ENCODE data around the gene MYO15B. TPM values are rescaled to one million over a fixed set of nuclear protein-coding genes. Genes with fewer than 3 reads are reported as not detected.

The MYO15B gene
- polyA plus RNA-seq, 1 experiment, result 0.52 TPM

DNA sequence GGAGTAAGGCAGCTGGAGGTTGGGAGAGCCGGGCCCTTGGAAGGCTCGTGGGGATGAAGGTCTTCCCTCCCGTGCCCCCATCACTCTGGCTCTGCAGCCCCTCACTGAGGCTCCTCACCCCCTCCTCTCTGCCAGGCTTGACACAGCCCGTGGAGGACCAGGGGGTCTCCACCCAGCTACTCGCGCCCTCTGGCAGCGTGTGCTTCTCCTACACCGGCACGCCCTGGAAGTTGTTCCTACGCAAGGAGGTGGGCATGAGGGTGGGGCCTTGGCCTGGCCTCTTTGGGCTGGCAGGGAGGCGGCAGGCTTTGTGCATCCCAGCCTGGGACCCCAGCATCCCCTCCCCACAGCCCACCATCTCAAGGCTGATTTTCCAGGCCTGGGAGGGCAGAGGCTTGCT, 30.1 kb downstream of the MYO15B start:
- DNase-seq (ENCODE audit: low read depth, low spot score), result no peak
- H3K4me3 ChIP-seq (ENCODE audit: low read depth, low read length), result no peak overlapping the region
- peaks cover 15% of the 10 kb centered on the region for H3K27me3 ChIP-seq (ENCODE audit: control insufficient read depth, insufficient read depth, low read length)
- no peaks in the 10 kb centered on the region; the same call in 1 of the 2 replicates for H3K9me3 ChIP-seq (ENCODE audit: control insufficient read depth, insufficient read depth, low read length)
- TF ChIP-seq, protein P1, sequence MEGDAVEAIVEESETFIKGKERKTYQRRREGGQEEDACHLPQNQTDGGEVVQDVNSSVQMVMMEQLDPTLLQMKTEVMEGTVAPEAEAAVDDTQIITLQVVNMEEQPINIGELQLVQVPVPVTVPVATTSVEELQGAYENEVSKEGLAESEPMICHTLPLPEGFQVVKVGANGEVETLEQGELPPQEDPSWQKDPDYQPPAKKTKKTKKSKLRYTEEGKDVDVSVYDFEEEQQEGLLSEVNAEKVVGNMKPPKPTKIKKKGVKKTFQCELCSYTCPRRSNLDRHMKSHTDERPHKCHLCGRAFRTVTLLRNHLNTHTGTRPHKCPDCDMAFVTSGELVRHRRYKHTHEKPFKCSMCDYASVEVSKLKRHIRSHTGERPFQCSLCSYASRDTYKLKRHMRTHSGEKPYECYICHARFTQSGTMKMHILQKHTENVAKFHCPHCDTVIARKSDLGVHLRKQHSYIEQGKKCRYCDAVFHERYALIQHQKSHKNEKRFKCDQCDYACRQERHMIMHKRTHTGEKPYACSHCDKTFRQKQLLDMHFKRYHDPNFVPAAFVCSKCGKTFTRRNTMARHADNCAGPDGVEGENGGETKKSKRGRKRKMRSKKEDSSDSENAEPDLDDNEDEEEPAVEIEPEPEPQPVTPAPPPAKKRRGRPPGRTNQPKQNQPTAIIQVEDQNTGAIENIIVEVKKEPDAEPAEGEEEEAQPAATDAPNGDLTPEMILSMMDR (IDR thresholded peaks at IDR 0.05; ENCODE audit: low read depth, low read length), result no peak
- H3K27ac ChIP-seq (ENCODE audit: low read depth, low read length), result no peak overlapping the region
- POLR2A ChIA-PET, result no interaction called here
- CTCF ChIA-PET, result interaction anchor here (1.0 to 3.1 kb wide), 4 partner anchors 9 to 136 kb away, joined by 3 to 14 read pairs (median 3); partner anchors contain the start of gene SMIM5

DNA sequence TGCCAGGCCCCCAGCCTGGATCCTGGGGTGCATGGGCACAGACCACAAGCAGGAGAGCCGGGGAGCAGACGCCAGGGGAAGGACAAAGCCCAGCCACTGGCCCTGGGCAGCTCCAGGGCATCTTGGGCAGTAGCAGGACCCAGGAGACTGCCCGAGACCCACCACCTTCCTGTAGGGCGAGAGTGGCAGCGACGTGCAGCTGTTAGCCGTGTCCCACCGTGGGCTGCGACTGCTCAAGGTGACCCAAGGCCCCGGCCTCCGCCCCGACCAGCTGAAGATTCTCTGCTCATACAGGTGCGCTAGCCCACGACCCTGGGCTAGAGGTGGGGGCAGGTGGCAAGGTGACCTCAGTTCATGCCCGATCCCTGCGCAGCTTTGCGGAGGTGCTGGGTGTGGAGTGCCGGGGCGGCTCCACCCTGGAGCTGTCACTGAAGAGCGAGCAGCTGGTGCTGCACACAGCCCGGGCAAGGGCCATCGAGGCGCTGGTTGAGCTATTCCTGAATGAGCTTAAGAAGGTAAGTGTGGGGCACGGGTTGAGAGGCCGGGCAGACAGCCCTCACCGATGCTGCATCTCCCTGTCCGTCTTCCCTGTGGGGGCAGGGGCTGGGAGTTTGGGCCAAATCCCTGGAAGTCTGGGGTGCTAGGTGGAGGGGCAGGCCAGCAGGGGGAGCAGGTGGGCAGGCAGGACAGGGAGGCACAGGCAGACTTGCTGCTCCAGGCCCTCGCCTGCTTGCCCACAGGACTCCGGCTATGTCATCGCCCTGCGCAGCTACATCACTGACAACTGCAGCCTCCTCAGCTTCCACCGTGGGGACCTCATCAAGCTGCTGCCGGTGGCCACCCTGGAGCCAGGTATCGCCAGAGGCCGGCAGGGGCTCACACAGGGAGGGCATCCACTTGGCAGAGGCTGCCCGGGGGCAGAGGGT, 32.2 kb downstream of the MYO15B start:
- TF ChIP-seq, protein P1 (IDR thresholded peaks at IDR 0.05; ENCODE audit: low read depth, low read length), result peak; percentile 63
- H3K9me3 ChIP-seq (ENCODE audit: control insufficient read depth, insufficient read depth, low read length), result no peaks in the 10 kb centered on the region; the same call in 1 of the 2 replicates
- ChIA-PET CTCF (interaction anchor here (0.6 to 3.2 kb wide), 9 partner anchors 9 to 132 kb away, joined by 3 to 49 read pairs (median 3); partner anchors contain the start of gene SMIM5), POLR2A (interaction anchor here (0.6 to 0.9 kb wide), 3 partner anchors 9 to 144 kb away, joined by 3 read pairs; no protein-coding TSS in a partner anchor)
- H3K27me3 ChIP-seq (ENCODE audit: control insufficient read depth, insufficient read depth, low read length), result peaks cover 15% of the 10 kb centered on the region
- no peak overlapping the region for H3K4me3 ChIP-seq (ENCODE audit: low read depth, low read length)
- DNase-seq (ENCODE audit: low read depth, low spot score), result peak; percentile 11
- no peak overlapping the region for H3K27ac ChIP-seq (ENCODE audit: low read depth, low read length)

DNA sequence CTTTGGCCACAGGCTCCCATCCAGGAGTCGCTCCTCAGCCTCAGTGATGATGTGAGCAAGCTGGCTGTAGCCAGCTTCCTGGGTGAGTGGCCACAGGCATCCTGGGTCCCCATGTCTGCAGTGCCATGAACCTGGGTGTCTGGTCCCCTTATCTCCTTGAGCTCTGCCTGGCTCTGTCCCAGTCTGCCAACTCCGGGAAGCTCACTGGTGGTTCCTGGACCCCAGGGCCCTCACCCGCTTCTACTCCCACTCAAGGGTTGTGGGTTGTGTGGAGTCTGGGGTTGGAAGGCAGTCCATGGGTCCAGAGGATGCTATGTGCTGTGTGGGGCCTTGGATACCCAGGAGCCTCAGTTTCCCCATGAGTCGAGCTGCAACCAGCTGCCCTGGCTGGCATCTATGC, 33.9 kb downstream of the MYO15B start:
- TF ChIP-seq, protein P1 (IDR thresholded peaks at IDR 0.05; ENCODE audit: low read depth, low read length), result no peak
- CTCF ChIA-PET, result interaction anchor here (0.7 to 3.2 kb wide), 4 partner anchors 9 to 127 kb away, joined by 3 to 49 read pairs (median 4); partner anchors contain the start of gene SMIM5
- POLR2A ChIA-PET, result no interaction called here
- H3K4me3 ChIP-seq (ENCODE audit: low read depth, low read length), result no peak overlapping the region
- H3K9me3 ChIP-seq (ENCODE audit: control insufficient read depth, insufficient read depth, low read length), result no peaks in the 10 kb centered on the region; the same call in 1 of the 2 replicates
- H3K27ac ChIP-seq (ENCODE audit: low read depth, low read length), result no peak overlapping the region
- no peak for DNase-seq (ENCODE audit: low read depth, low spot score)
- peaks cover 15% of the 10 kb centered on the region for H3K27me3 ChIP-seq (ENCODE audit: control insufficient read depth, insufficient read depth, low read length)

DNA sequence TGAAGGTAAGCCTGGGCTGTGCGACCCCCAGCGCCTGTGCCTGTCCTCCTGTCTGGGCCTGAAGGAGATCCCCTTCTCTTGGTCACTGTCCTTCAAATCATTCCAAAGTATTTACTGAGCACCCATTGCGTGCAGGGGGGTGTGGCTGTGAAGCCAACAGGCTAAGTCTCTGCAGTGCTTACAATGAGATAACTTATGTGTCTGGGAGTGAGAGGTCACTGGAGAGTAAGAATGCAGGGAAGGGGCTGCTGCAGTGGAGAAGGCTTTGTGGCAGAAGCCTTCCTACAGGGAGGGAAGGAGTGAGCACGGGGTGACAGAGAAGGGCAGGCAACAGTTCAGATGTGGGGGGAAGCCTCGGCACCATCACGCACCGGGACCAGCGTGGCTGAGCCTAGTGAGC, 34.5 kb downstream of the MYO15B start:
- TF ChIP-seq, protein P1 (IDR thresholded peaks at IDR 0.05; ENCODE audit: low read depth, low read length), result no peak

More for the DNA sequence above, 34.5 kb downstream of the MYO15B start:
- peaks cover 13% of the 10 kb centered on the region for H3K27me3 ChIP-seq (ENCODE audit: control insufficient read depth, insufficient read depth, low read length)
- H3K9me3 ChIP-seq (ENCODE audit: control insufficient read depth, insufficient read depth, low read length), result no peaks in the 10 kb centered on the region; the same call in 1 of the 2 replicates
- ChIA-PET POLR2A (interaction anchor here (0.5 kb wide), 1 partner anchor 23 kb away, joined by 3 read pairs; no protein-coding TSS in a partner anchor), CTCF (interaction anchor here (0.7 to 3.2 kb wide), 4 partner anchors 8 to 126 kb away, joined by 3 to 49 read pairs (median 4); partner anchors contain the start of gene SMIM5)
- no peak for DNase-seq (ENCODE audit: low read depth, low spot score)
- no peak overlapping the region for H3K4me3 ChIP-seq (ENCODE audit: low read depth, low read length)
- no peak overlapping the region for H3K27ac ChIP-seq (ENCODE audit: low read depth, low read length)
